Dermis blood vessel endothelial cell (primary cell): ENCODE results near the gene CAPN2. TPM values are rescaled to one million over a fixed set of nuclear protein-coding genes. Genes with fewer than 3 reads are reported as not detected.
"Not testable (repeated sequence)": the region's sequence is repeated elsewhere in the genome, so short reads cannot be mapped to it uniquely, and the experiment has no call there.

ENCODE experiments used
- DNase-seq: peaks from one replicate; pipeline ENCODE4 v3.0.0; 2010
- total RNA-seq: library from RNA; depleted of rRNA; stranded (reverse); fragments of >200 nt; gene quantifications from 2 replicates; pipeline ENCODE4 v1.2.3, GENCODE V29; 2014

The CAPN2 gene
- total RNA-seq, 1 donor from 2014 or later = 159 TPM

- no peak for DNase-seq
Measured at GRCh38 chr1:223793716-223794115, 81.4 kb downstream of the CAPN2 start.

DNA sequence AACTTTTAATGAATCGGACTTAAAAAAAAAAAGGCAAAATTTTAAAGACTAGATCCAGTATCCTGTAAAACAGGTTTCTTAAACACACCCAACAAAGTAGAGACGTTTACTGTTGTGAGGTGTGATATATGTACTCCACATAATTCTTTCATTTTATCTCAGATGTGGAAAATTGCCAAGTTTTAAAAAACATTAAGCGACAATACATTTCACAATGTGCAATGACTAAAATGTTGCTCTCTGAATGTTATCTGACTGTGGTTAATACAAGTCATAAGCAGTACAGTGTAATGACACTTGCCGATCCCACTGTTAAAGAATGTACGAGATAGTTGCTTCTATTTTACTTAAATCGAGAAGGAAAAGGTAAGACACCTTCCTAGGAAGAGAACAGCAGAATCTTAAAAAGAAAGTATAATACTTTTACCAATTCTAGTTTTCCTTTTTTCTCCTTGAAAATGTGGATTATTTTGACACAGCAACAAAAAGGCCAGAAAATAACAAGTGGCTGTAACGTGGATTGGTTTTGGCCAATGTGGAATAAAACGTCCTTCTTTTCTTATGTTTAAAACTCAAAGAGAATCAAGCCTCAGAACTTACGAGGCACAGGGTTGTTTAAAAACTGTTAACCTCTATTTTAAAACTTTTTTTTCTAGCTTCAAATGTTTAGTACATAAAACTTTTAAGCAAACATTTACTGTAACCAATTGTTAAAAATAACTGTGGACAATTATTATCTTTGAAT lies 82.0 kb downstream of the CAPN2 start:
- no peak for DNase-seq

GRCh38 chr1:223796210-223796609 lies 83.9 kb downstream of the CAPN2 start:
- no peak for DNase-seq

- DNase-seq = no peak
Measured at GRCh38 chr1:223802032-223802431, 89.7 kb downstream of the CAPN2 start.

- DNase-seq = no peak
Measured at GRCh38 chr1:223802602-223803001, 90.3 kb downstream of the CAPN2 start.

DNA sequence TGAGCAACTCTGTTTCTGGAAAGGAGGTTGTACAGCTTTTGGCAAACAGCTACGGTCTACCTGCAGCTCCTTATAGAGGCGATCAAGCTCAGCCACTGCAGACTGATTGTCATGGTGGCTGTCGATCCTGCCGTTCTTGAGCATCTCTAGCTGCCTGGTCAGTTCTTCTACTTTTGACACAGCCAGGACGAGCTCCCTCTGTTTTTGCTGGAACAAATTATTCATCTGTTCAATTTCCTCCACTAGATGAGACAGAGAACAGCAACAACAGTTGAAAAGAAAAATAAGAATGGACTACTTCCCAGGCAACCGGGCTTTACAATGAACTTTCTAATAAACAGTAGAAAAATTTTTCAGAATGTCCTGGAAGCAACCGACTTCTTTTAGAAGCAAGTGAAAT lies 90.9 kb downstream of the CAPN2 start:
- no peak for DNase-seq

DNA sequence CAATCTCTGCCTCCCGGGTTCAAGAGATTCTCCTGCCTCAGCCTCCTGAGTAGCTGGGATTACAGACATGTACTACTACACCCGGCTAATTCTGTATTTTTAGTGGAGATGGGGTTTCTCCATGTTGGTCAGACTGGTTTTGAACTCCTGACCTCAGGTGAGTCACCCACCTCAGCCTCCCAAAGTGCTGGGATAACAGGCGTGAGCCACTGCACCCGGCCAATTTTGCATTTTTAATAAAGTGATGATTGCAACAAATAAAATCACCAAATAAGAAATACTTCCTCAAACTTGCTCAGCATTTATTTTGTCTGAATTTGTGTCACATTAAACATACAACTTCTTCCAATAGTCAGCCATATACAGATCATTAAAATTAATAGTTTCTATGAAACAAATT lies 97.6 kb downstream of the CAPN2 start:
- DNase-seq = not testable (repeated sequence)

GRCh38 chr1:223810586-223810985 lies 98.2 kb downstream of the CAPN2 start:
- DNase-seq = peak; percentile 19

DNA sequence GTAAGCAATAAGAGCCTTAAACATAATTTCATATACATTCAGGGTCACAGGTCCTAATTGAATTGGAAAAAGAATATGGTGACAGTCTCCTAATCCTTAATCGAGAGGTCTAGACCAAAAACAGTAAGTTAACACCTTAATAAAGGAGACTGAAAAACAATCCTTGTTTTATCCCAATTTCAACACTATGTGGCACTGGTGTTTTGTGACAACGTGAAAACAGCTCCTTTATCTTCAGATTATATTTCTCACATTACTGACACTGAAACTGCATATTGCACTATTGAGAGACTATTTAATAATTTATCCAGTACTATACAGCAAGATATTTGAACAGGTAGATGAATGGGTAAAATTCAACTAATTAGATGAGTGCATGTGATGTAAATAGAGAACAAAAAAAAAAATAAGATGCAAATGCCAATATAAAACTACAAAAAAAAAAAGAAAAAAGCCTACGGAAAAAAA lies 99.3 kb downstream of the CAPN2 start:
- DNase-seq = peak; percentile 71

DNA sequence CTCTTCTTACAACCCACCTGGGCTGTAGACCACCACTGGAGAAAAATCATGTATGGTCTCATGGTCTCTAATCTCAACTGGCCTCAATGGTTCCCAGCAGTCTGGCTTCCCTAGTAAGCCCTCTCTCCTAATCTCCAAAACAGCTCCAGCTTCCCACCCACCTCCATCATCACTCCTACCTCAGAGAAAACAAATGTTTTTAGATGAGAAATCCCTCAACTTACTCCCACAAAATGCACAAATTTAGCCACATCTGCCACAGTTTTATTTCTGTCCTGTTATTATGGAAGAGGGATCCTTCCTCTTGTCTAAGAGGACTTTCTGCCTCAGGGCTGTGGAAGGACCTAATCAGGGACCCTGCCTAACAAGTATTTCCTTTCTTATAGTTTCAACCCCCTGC lies 101.3 kb downstream of the CAPN2 start:
- no peak for DNase-seq

DNA sequence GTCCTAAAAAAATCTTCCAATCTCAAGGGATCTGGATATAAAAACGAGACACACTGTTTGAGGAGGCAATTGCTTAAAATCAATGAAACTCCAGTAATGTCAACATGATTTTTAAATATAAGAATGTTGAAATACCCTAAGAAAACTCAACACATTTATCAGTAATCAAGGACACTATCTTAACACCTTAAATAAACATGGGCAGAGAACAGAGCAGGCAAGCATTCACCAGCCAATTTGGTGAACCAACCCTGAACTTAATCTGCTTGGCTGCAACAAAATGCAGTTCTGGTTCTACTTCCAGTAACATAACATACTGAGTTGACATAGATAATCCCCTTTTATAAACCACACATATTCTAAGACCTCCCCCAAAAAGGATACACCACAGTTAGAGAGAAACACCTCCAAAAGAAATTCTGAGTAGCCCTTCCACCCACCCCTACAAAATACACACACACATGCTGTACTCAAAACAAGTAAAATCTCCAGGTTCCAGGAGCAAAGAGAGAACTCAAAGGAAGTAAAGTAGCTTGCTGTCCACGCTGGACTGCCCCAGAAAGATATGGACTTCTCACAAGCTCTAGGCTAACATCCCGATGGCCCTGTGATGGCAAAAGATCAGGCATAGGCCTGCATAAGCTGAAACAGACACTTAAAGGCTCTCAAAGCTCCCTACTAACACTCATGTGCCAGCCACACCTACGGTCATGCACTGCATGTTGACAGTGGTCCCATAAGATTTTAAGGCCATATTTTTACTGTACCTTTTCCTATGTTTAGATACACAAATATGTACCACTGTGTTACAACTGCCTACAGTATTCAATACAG lies 102.9 kb downstream of the CAPN2 start:
- DNase-seq = no peak

DNA sequence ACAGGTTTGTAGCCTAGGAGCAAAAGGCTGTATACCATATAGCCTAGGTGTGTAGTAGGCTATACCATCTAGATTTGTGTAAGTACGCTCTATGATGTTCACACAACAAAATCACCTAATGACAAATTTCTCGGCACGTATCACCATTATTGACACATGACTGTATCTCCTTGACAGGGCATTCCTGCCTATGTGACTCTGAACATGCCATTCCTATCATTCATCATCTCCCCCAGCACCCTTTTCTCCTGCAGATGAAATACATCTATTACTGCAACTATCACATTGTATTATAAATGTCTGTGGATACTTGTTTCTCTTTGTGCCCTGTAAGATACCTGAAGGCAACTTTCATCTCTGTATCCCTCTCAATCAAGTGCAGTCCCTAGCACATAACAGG lies 103.5 kb downstream of the CAPN2 start:
- DNase-seq = peak; percentile 24

DNA sequence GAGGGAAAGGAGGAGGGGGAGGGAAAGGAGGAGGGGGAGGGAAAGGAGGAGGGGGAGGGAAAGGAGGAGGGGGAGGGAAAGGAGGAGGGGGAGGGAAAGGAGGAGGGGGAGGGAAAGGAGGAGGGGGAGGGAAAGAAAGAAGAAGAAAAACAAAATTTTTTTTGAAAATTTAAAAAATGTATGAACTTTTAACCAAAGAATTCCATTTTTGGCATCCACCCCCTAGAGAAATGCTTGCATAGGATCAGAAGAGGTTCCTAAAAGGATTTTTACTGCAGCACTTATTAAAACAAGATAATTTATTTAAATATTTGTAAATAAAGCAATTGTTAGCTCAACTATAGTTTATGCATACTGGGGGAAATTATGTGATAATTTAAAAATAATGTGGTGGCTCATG lies 104.9 kb downstream of the CAPN2 start:
- DNase-seq = not testable (repeated sequence)

DNA sequence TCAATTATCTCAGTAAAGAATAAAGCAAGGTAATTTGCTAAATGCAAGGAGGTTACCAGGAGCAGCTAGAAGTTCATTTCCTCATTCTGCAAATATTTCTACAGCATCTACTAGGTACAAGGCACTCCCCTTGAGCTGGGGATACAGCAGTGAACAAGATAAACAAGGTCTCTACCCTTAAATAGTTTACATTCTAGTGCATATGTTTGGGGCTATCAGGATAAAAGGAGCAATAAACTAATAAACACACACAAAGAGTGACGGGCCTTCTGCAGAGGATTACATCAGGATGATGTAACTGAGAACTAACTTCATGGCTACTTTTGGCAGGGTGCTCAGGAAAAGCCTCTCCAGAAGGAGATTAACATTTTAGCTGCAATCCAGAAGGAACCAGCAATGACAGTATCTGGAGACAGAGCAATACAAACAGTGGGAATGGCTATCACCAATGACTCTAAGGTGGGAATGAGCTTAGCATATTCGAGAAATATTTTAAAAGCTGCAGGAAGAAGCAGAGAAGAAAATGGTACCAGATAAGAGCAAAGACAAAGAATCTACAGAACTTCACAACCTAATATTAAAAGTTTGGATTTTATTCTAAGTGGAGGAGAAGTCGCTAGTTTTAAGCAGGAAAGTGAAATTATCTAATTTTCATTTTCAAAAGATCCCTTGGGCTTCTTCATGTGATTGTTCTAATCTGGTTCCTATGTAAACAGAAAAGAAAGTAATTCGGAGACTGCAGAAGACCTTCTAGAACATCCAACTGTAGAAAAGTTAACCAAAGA lies 107.6 kb downstream of the CAPN2 start:
- DNase-seq = peak; percentile 24

DNA sequence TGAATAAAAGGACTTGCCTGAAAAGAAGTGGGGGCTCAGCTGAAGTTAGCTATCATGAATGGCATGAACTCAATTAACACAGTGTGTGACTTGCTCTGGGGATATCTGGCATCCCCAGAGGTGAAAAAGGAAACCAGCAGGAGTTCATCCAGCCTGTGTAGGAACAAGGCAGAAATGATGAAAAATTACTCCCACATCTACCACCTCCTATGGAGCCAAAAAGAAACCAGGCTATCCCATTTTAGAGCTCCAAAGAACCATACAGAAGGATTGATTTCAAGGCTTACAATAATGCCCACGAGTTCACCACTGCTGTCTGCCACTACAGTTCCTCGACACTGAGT lies 108.1 kb downstream of the CAPN2 start:
- DNase-seq = no peak

- no peak for DNase-seq
Measured at GRCh38 chr1:223820971-223821370, 108.6 kb downstream of the CAPN2 start.

- DNase-seq = no peak
Measured at GRCh38 chr1:223824287-223824686, 111.9 kb downstream of the CAPN2 start.

DNA sequence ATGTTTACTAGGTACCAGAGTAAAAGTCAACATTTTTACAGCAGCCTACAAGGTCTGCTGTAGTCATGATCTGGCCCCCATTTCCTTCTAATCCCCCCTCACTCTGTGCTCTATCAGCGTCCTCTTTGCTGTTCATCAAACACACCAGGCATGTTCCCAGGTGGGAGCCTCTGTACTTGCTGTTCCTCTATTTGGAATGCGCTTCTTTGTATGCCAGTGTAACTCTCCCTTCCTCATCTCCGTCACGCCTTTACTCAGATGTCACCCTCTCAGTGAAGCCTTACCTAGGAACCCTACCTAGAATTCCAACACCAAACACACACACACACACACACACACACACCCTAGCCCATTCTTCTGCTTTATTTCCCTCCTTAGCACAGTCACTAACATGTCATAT lies 112.4 kb downstream of the CAPN2 start:
- no peak for DNase-seq

Other genes starting within 250 kb of the CAPN2 start
- gene CAPN8, start 46.8 kb upstream of the CAPN2 start, total RNA-seq = not detected in 2 replicates
- 32.9 and 35.1 TPM in 2 replicates for gene TP53BP2, start 133.4 kb downstream of the CAPN2 start, total RNA-seq